GM12872 (cell line): ENCODE data around the gene CCSER1.

Experiments
- CTCF ChIP-seq: IDR thresholded peaks from 3 replicates; pipeline ENCODE4 v1.5.1; 2011; ENCODE audit warnings: low read depth, mild to moderate bottlenecking, low read length, moderate library complexity; ENCODE audit not compliant: insufficient read depth

The CCSER1 gene

GRCh38 chr4:90876296-90876695 is 749.1 kb downstream of the CCSER1 start:
- no peak for TF ChIP-seq CTCF

- TF ChIP-seq CTCF, result no peak
These were observed 756.3 kb downstream of the CCSER1 start for GRCh38 chr4:90883519-90883918.

- TF ChIP-seq CTCF, result no peak
These were observed 761.4 kb downstream of the CCSER1 start for GRCh38 chr4:90888571-90888970.

- no peak for TF ChIP-seq CTCF
These were observed 762.0 kb downstream of the CCSER1 start for GRCh38 chr4:90889171-90889570.

- TF ChIP-seq CTCF, result no peak
These were observed 776.8 kb downstream of the CCSER1 start for GRCh38 chr4:90904021-90904420.

- TF ChIP-seq CTCF, result no peak
These were observed 779.0 kb downstream of the CCSER1 start for GRCh38 chr4:90906239-90906638.

GRCh38 chr4:90922174-90922573 is 795.0 kb downstream of the CCSER1 start:
- no peak for TF ChIP-seq CTCF

GRCh38 chr4:90926957-90927356 is 799.8 kb downstream of the CCSER1 start:
- no peak for TF ChIP-seq CTCF
